LHCN-M2 (cell line): Measurements from ENCODE around the gene P4HB. TPM values are rescaled to one million over a fixed set of nuclear protein-coding genes. Genes with fewer than 3 reads are reported as not detected.
"Not testable (repeated sequence)": the region's sequence is repeated elsewhere in the genome, so short reads cannot be mapped to it uniquely, and the experiment has no call there.

Experiments
- DNase-seq: peaks from one replicate; pipeline ENCODE4 v3.0.0-alpha.2; 2012; ENCODE audit warnings: low read depth
- total RNA-seq: library from RNA; depleted of rRNA; stranded (reverse); fragments of >200 nt; gene quantifications from 2 replicates; pipeline ENCODE4 v1.2.3, GENCODE V29; 2014

The P4HB gene
- total RNA-seq, 1 experiment from 2014 or later, result 1,598 TPM

- no peak for DNase-seq
Measured at GRCh38 chr17:81846743-81847689, 13.3 kb downstream of the P4HB start.

- no peak for DNase-seq
Measured at GRCh38 chr17:81845881-81846742, 14.2 kb downstream of the P4HB start.

GRCh38 chr17:81845361-81845760, 15.0 kb downstream of the P4HB start:
- no peak for DNase-seq

GRCh38 chr17:81844887-81845286, 15.4 kb downstream of the P4HB start:
- no peak for DNase-seq

- no peak for DNase-seq
Measured at GRCh38 chr17:81844327-81844851, 15.9 kb downstream of the P4HB start.

- no peak for DNase-seq
Measured at GRCh38 chr17:81843713-81844326, 16.5 kb downstream of the P4HB start.

GRCh38 chr17:81842725-81843504, 17.4 kb downstream of the P4HB start:
- DNase-seq, result peak; percentile 79

GRCh38 chr17:81842378-81842724, 18.0 kb downstream of the P4HB start:
- no peak for DNase-seq

GRCh38 chr17:81841866-81842265, 18.5 kb downstream of the P4HB start:
- no peak for DNase-seq

GRCh38 chr17:81840826-81841778, 19.2 kb downstream of the P4HB start:
- DNase-seq, result peak; percentile 69

- DNase-seq, result not testable (repeated sequence)
Measured at GRCh38 chr17:81840059-81840458, 20.3 kb downstream of the P4HB start.

GRCh38 chr17:81839301-81839700, 21.0 kb downstream of the P4HB start:
- DNase-seq, result no peak

- DNase-seq, result no peak
Measured at GRCh38 chr17:81838753-81839255, 21.5 kb downstream of the P4HB start.

- DNase-seq, result no peak
Measured at GRCh38 chr17:81837641-81838040, 22.7 kb downstream of the P4HB start.

- DNase-seq, result no peak
Measured at GRCh38 chr17:81834831-81835267, 25.5 kb downstream of the P4HB start, which contains the start of gene PPP1R27. TSS of gene PPP1R27 (minus strand) at chr17:81835050. CDS start at chr17:81834953, 97 bp downstream.

GRCh38 chr17:81833921-81834830, 26.2 kb downstream of the P4HB start:
- no peak for DNase-seq

- DNase-seq, result peak; percentile 87
Measured at GRCh38 chr17:81833160-81833920, 27.0 kb downstream of the P4HB start, which contains the start of gene MCRIP1. TSS of gene MCRIP1 (minus strand) at chr17:81833291. CDS start at chr17:81824506, 8,785 bp downstream.
